HCT116 (cell line): Measurements from ENCODE around the gene METTL24.

ENCODE experiments used
- CTCF ChIP-seq, 3 experiments: fragments of 200-600 bp in 1 of 3; sonication (generic) in 1 of 3; IDR thresholded peaks in 2 of 3; conservative IDR thresholded peaks in 1 of 3; 2 replicates each; pipeline ENCODE4 v1.5.1; 2012 to 2017; ENCODE audit warnings: low read depth in 2 of 3, low read length in 2 of 3, antibody characterized with exemption in 1 of 3, borderline replicate concordance in 1 of 3, control low read depth in 1 of 3, mild to moderate bottlenecking in 1 of 3, mixed read lengths in 1 of 3, mixed run types in 1 of 3, moderate library complexity in 1 of 3; ENCODE audit not compliant: insufficient read depth in 1 of 3
- EZH2 ChIP-seq: fragments of 200-600 bp; sonication (generic); IDR thresholded peaks from 2 replicates; pipeline ENCODE4 v1.6.1; 2017; ENCODE audit warnings: antibody characterized with exemption, mixed run types
- EZH2phosphoT487 ChIP-seq: fragments of 200-600 bp; IDR thresholded peaks from 2 replicates; pipeline ENCODE4 v1.6.1; 2018; ENCODE audit warnings: antibody characterized with exemption, borderline replicate concordance
- JUND ChIP-seq: IDR thresholded peaks from 2 replicates; pipeline ENCODE4 v1.6.1; 2012
- RAD21 ChIP-seq: IDR thresholded peaks from 2 replicates; pipeline ENCODE4 v1.6.1; 2012; ENCODE audit warnings: low read depth, mild to moderate bottlenecking
- SIN3A ChIP-seq: IDR thresholded peaks from 2 replicates; pipeline ENCODE4 v1.6.1; 2012; ENCODE audit warnings: low read depth
- YY1 ChIP-seq: IDR thresholded peaks from 2 replicates; pipeline ENCODE4 v1.6.1; 2011; ENCODE audit warnings: low read length, low read depth, moderate library complexity, mild to moderate bottlenecking; ENCODE audit not compliant: insufficient replicate concordance; ENCODE audit errors: extremely low read depth

DNA sequence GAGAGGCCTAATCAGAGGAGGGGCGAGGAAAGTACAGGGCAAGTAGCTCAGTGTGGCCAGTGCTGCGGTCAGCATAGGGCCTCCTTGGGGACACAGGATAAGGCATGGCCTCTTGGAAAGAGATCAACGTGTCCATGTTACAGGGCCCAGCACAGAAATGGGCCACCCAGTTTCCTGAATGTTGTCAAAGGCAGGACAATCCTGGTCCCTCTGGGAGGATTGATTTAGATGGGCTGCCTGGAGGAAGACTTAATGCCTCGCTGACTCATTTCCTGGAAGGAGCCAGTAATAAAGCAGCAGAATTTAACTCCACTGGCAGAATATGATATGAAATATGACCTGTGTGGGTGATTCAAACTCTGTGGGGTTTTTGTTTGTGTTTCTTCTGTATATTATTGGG is 40.6 kb upstream of the METTL24 start:
- TF ChIP-seq CTCF (IDR thresholded peaks at IDR 0.05 in 2 of 3, conservative IDR thresholded peaks at IDR 0.05 in 1 of 3; ENCODE audit: borderline replicate concordance in 1 of 3, insufficient read depth in 1 of 3, low read depth in 2 of 3, low read length in 2 of 3) (no peak), JUND (peak; percentile 41; the same call in 1 of the 2 replicates), EZH2 (no peak), SIN3A (no peak), EZH2phosphoT487 (no peak), RAD21 (no peak), YY1 (no peak)
